ENCODE measurements around the gene MAMLD1.

The MAMLD1 gene

DNA sequence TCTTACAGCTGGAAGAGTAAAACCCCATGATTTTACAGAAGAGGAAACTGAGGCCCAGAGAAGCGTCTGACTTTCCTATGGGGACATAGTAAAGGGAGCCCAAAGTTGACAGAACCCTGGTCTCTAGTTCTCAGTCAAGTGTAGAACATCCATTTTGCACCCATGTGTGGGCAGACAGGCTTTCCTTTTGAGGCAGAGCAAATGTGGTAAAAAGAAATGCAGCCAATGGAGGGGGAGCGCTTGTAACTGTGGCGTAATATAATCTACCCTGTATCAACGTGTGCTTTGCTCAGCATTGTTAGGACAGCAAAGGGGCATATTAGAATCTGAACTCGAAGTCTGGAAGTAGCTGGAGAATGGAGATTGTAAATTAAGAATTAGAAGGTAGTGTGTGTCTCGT lies 8.8 kb downstream of the MAMLD1 start:
- TF ChIP-seq ZBTB11 (tag by site-specific recombination; conservative IDR thresholded peaks at IDR 0.05; ENCODE audit: low read depth): no peak
- no peak for TF ChIP-seq ZNF639 (tag by site-specific recombination; IDR thresholded peaks at IDR 0.05)
- TF ChIP-seq REPIN1 (tag by site-specific recombination; IDR thresholded peaks at IDR 0.05; ENCODE audit: low read depth): no peak
- TF ChIP-seq ZNF146 (tag by site-specific recombination; IDR thresholded peaks at IDR 0.05): no peak
- no peak for TF ChIP-seq ZNF19 (tag by site-specific recombination; IDR thresholded peaks at IDR 0.05; ENCODE audit: low read depth)
- no peak for TF ChIP-seq ZNF561 (tag by site-specific recombination; IDR thresholded peaks at IDR 0.05; ENCODE audit: borderline replicate concordance)
- TF ChIP-seq, protein P1, sequence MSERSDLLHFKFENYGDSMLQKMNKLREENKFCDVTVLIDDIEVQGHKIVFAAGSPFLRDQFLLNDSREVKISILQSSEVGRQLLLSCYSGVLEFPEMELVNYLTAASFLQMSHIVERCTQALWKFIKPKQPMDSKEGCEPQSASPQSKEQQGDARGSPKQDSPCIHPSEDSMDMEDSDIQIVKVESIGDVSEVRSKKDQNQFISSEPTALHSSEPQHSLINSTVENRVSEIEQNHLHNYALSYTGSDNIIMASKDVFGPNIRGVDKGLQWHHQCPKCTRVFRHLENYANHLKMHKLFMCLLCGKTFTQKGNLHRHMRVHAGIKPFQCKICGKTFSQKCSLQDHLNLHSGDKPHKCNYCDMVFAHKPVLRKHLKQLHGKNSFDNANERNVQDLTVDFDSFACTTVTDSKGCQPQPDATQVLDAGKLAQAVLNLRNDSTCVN (tag by site-specific recombination; optimal IDR thresholded peaks at IDR 0.05): no peak
- TF ChIP-seq GLIS2 (tag by site-specific recombination; IDR thresholded peaks at IDR 0.05): no peak
- TF ChIP-seq ZBTB1 (tag by site-specific recombination; IDR thresholded peaks at IDR 0.05): no peak
- no peak for TF ChIP-seq ZNF623 (tag by site-specific recombination; IDR thresholded peaks at IDR 0.05)
- no peak for TF ChIP-seq ZNF626 (tag by site-specific recombination; IDR thresholded peaks at IDR 0.05)
- no peak for TF ChIP-seq ZBTB20 (tag by site-specific recombination; IDR thresholded peaks at IDR 0.05)
- no peak for TF ChIP-seq TCF7L2 (IDR thresholded peaks at IDR 0.05; ENCODE audit: borderline replicate concordance, low read depth, low read length)
- no peak overlapping the region for H3K4me3 ChIP-seq (ENCODE audit: low read depth, low read length)
- H3K4me1 ChIP-seq (ENCODE audit: control insufficient read depth, insufficient read depth, low read length): no peaks in the 10 kb centered on the region
- POLR2A ChIA-PET: no interaction called here
- no peak overlapping the region for H3K27ac ChIP-seq (ENCODE audit: extremely low read depth, low read depth, low read length)
- H3K9me3 ChIP-seq (ENCODE audit: control insufficient read depth, insufficient read depth, low read depth, low read length): no peaks in the 10 kb centered on the region
- H3K36me3 ChIP-seq (ENCODE audit: control insufficient read depth in 2 of 2, insufficient read depth in 1 of 2, low read length in 2 of 2): no peaks in the 10 kb centered on the region
- CTCF ChIA-PET: interaction anchor here (0.6 kb wide), 1 partner anchor 196 kb away, joined by 4 read pairs; no protein-coding TSS in a partner anchor

GRCh38 chrX:150372280-150372679 lies 9.2 kb downstream of the MAMLD1 start:
- TF ChIP-seq ZNF214 (tag by site-specific recombination; IDR thresholded peaks at IDR 0.05; ENCODE audit: borderline replicate concordance): no peak
- no peak for TF ChIP-seq ZSCAN16 (tag by site-specific recombination; IDR thresholded peaks at IDR 0.05)
- Histone ChIP-seq H3K9me3 (ENCODE audit: control insufficient read depth, insufficient read depth, low read depth, low read length) (no peaks in the 10 kb centered on the region), H3K4me3 (ENCODE audit: low read depth, low read length) (no peak overlapping the region), H3K36me3 (ENCODE audit: control insufficient read depth in 2 of 2, insufficient read depth in 1 of 2, low read length in 2 of 2) (no peaks in the 10 kb centered on the region), H3K4me1 (ENCODE audit: control insufficient read depth, insufficient read depth, low read length) (no peaks in the 10 kb centered on the region), H3K27ac (ENCODE audit: extremely low read depth, low read depth, low read length) (no peak overlapping the region)
- ChIA-PET CTCF (no interaction called here), POLR2A (no interaction called here)

- ChIA-PET CTCF (interaction anchor here (0.6 to 1.1 kb wide), 2 partner anchors 111 to 155 kb away, joined by 3 read pairs; no protein-coding TSS in a partner anchor), POLR2A (no interaction called here)
- Histone ChIP-seq H3K9me3 (ENCODE audit: control insufficient read depth, insufficient read depth, low read depth, low read length) (no peaks in the 10 kb centered on the region), H3K36me3 (ENCODE audit: control insufficient read depth in 2 of 2, insufficient read depth in 1 of 2, low read length in 2 of 2) (no peaks in the 10 kb centered on the region), H3K27ac (ENCODE audit: extremely low read depth, low read depth, low read length) (no peak overlapping the region), H3K4me3 (ENCODE audit: low read depth, low read length) (no peak overlapping the region), H3K4me1 (ENCODE audit: control insufficient read depth, insufficient read depth, low read length) (no peaks in the 10 kb centered on the region)
- TF ChIP-seq ZBTB6 (tag by site-specific recombination; IDR thresholded peaks at IDR 0.05) (no peak), ZFP41 (tag by site-specific recombination; IDR thresholded peaks at IDR 0.05; ENCODE audit: borderline replicate concordance) (no peak), RBAK (tag by site-specific recombination; IDR thresholded peaks at IDR 0.05) (no peak), TRIM28 (IDR thresholded peaks at IDR 0.05; ENCODE audit: borderline replicate concordance, low read length) (no peak), CTCF (tag by site-specific recombination; IDR thresholded peaks at IDR 0.05) (no peak), ZNF16 (tag by site-specific recombination; IDR thresholded peaks at IDR 0.05; ENCODE audit: low read depth) (no peak)
- TF ChIP-seq, protein P2, sequence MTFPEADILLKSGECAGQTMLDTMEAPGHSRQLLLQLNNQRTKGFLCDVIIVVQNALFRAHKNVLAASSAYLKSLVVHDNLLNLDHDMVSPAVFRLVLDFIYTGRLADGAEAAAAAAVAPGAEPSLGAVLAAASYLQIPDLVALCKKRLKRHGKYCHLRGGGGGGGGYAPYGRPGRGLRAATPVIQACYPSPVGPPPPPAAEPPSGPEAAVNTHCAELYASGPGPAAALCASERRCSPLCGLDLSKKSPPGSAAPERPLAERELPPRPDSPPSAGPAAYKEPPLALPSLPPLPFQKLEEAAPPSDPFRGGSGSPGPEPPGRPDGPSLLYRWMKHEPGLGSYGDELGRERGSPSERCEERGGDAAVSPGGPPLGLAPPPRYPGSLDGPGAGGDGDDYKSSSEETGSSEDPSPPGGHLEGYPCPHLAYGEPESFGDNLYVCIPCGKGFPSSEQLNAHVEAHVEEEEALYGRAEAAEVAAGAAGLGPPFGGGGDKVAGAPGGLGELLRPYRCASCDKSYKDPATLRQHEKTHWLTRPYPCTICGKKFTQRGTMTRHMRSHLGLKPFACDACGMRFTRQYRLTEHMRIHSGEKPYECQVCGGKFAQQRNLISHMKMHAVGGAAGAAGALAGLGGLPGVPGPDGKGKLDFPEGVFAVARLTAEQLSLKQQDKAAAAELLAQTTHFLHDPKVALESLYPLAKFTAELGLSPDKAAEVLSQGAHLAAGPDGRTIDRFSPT (tag by site-specific recombination; IDR thresholded peaks at IDR 0.05): no peak
Measured at GRCh38 chrX:150372756-150373155, 9.6 kb downstream of the MAMLD1 start.

Data from HEK293 (cell line).